GM12878 (cell line): ENCODE results near the gene RBMY1J. TPM values are rescaled to one million over a fixed set of nuclear protein-coding genes. Genes with fewer than 3 reads are reported as not detected.
"Not testable (repeated sequence)": the region's sequence is repeated elsewhere in the genome, so short reads cannot be mapped to it uniquely, and the experiment has no call there.

Source experiments
- ATAC-seq: fragments of 200-7000 bp; cut with Tn5 transposase; 3 replicates; pipeline ENCODE4 v1.9.1; 2020; ENCODE audit warnings: mild to moderate bottlenecking, moderate library complexity
- BruUV-seq: library from RNA; stranded (reverse); fragments of 400-500 nt; replicated peaks from 2 replicates; lab custom pipeline; 2021; lab: Mats Ljungman, UMichigan
- CTCF ChIA-PET: fragments of 300-600 bp; sonication (Branson Sonifier 250); formaldehyde crosslinking; extraction: SDS; loops from one replicate; lab custom pipeline; 2021; ENCODE audit warnings: inconsistent platforms; lab: Yijun Ruan, JAX
- POLR2A ChIA-PET: fragments of 350-600 bp; formaldehyde crosslinking; extraction: SDS; loops from one replicate; lab custom pipeline; 2021; ENCODE audit warnings: inconsistent platforms; lab: Charles Lee
- RAD21 ChIA-PET: fragments of 300-600 bp; sonication (Branson Sonifier 250); formaldehyde crosslinking; loops from one replicate; lab custom pipeline; 2023; ENCODE audit warnings: antibody characterized with exemption; ENCODE audit not compliant: unreplicated experiment; lab: Charles Lee
- SMC1A ChIA-PET: fragments of 300-600 bp; sonication (Branson Sonifier 250); formaldehyde crosslinking; loops from one replicate; lab custom pipeline; 2023; ENCODE audit not compliant: unreplicated experiment, uncharacterized antibody; lab: Charles Lee
- DNase-seq: peaks from one replicate; pipeline ENCODE4 v3.0.0-alpha.2; 2011; ENCODE audit warnings: low read depth, low spot score
- FAIRE-seq: peaks from 3 replicates; lab custom pipeline; 2011; peaks lifted over from hg19 to GRCh38; lab: Jason Lieb, UNC
- H2AFZ ChIP-seq: 2 replicates; pipeline ENCODE4 v1.6.0; 2011; ENCODE audit warnings: low read depth, low read length, control low read depth; ENCODE audit not compliant: control insufficient read depth
- H3K27ac ChIP-seq: 2 replicates; pipeline ENCODE4 v1.5.1; 2011; ENCODE audit warnings: control low read depth; ENCODE audit not compliant: control insufficient read depth, insufficient read depth
- H3K27me3 ChIP-seq, 2 experiments: replicated peaks in 1 of 2; 2 replicates each; pipeline versions ENCODE4 v1.6.0 to v1.6.1; 2011; ENCODE audit warnings: low read length in 1 of 2; ENCODE audit not compliant: control insufficient read depth in 2 of 2, insufficient read depth in 2 of 2
- H3K36me3 ChIP-seq, 2 experiments: 2 replicates each; pipeline ENCODE4 v1.5.1; 2011; ENCODE audit warnings: low read length in 1 of 2; ENCODE audit not compliant: control insufficient read depth in 2 of 2, insufficient read depth in 2 of 2
- H3K4me1 ChIP-seq: 2 replicates; pipeline ENCODE4 v1.6.1; 2011; ENCODE audit warnings: mild to moderate bottlenecking, low read length, moderate library complexity, mixed read lengths; ENCODE audit not compliant: control insufficient read depth, insufficient read depth
- H3K4me2 ChIP-seq: 2 replicates; pipeline ENCODE4 v1.6.0; 2011; ENCODE audit warnings: control low read depth; ENCODE audit not compliant: control insufficient read depth, insufficient read depth
- H3K4me3 ChIP-seq: fragments of 200-600 bp; sonication (generic); 2 replicates; pipeline ENCODE4 v1.5.1; 2016
- H3K79me2 ChIP-seq: 2 replicates; pipeline ENCODE4 v1.6.0; 2011; ENCODE audit warnings: low read length; ENCODE audit not compliant: control insufficient read depth, insufficient read depth
- H3K9ac ChIP-seq: 2 replicates; pipeline ENCODE4 v1.8.0; 2011; ENCODE audit warnings: low read length, control low read depth, mixed read lengths; ENCODE audit not compliant: control insufficient read depth, insufficient read depth
- H3K9me3 ChIP-seq: replicated peaks from 3 replicates; pipeline ENCODE4 v1.5.1; 2011; ENCODE audit warnings: mild to moderate bottlenecking, low read length; ENCODE audit not compliant: control insufficient read depth, insufficient read depth
- H4K20me1 ChIP-seq: 2 replicates; pipeline ENCODE4 v1.6.0; 2011; ENCODE audit not compliant: control insufficient read depth, insufficient read depth
- WGBS: methylation state at CpG from one replicate; pipeline ENCODE4 v1.1.6; 2016; ENCODE audit warnings: low lambda C conversion rate; ENCODE audit not compliant: insufficient replicate concordance, insufficient coverage; ENCODE audit errors: missing lambda C conversion rate; 5-methylcytosine and 5-hydroxymethylcytosine counted together
- in situ Hi-C: fragments of 300-500 bp; cut with MboI; formaldehyde crosslinking; loops from 9 replicates; pipeline ENCODE4 v1.14.3; 2018; ENCODE audit warnings: mixed read lengths
- intact Hi-C: fragments of 100-400 bp; cut with micrococcal nuclease; formaldehyde crosslinking; loops from one replicate; pipeline ENCODE4 v1.14.2; 2022; ENCODE audit not compliant: unreplicated experiment
- polyA plus RNA-seq, 11 experiments: library from polyadenylated mRNA; depleted of rRNA in 4 of 11; unstranded in 6 of 11; stranded (reverse) in 5 of 11; fragments of >200 nt; fragmentation: Nextera tagmentation in 4 of 11; fragmentation: Illumina TruSeq in 1 of 11; extraction: Ambion mirVana in 4 of 11; extraction: Trizol in 1 of 11; gene quantifications; 1 replicate in 1 of 11; 2 replicates in 10 of 11; pipeline versions ENCODE4 v1.2.1 to v1.2.3, GENCODE V29; 2011 to 2016; ENCODE audit warnings: inconsistent platforms in 2 of 11, missing spikeins in 2 of 11, low read depth in 1 of 11
- total RNA-seq, 4 experiments: library from RNA; depleted of rRNA in 3 of 4; stranded (reverse); fragments of >200 nt in 3 of 4; fragmentation: Illumina TruSeq in 1 of 4; extraction: Trizol in 1 of 4; gene quantifications; 2 replicates each; pipeline versions ENCODE4 v1.2.1 to v1.2.3, GENCODE V29; 2013 to 2021

RBMY1J gene
- total and polyA plus RNA-seq, 10 of the 15 experiments (the other 5 are each of a cell fraction or from before 2014, with no cell fraction given): not detected

- WGBS: no CpG with 5 or more reads among the region's 10 CpGs
- BruUV-seq, POLR2A ChIA-PET, FAIRE-seq, H3K27me3 ChIP-seq, H3K4me3 ChIP-seq, H4K20me1 ChIP-seq, H2AFZ ChIP-seq, H3K9me3 ChIP-seq, in situ Hi-C loops, DNase-seq, intact Hi-C loops, H3K4me1 ChIP-seq, H3K79me2 ChIP-seq, H3K27ac ChIP-seq, ATAC-seq, RAD21 ChIA-PET, H3K4me2 ChIP-seq, H3K9ac ChIP-seq, CTCF ChIA-PET, H3K36me3 ChIP-seq, SMC1A ChIA-PET: not testable (repeated sequence)
Observed at GRCh38 chrY:22461962-22462361, 58.8 kb downstream of the RBMY1J start.

Other genes starting within 250 kb of the RBMY1J start
- not detected in 2 replicates for gene RBMY1F, start 220.5 kb upstream of the RBMY1J start, total RNA-seq (2014; rRNA removed)
- gene RBMY1F, start 220.5 kb upstream of the RBMY1J start, total RNA-seq (2014; rRNA removed; fragmentation: Illumina TruSeq; extraction: Trizol): not detected in 2 replicates
- not detected in 2 replicates for gene RBMY1F, start 220.5 kb upstream of the RBMY1J start, total RNA-seq (2021)
- not detected in 2 replicates for gene RBMY1F, start 220.5 kb upstream of the RBMY1J start, polyA plus RNA-seq (2011; rRNA removed)
- gene RBMY1F, start 220.5 kb upstream of the RBMY1J start, polyA plus RNA-seq (2014; fragmentation: Illumina TruSeq; extraction: Trizol): not detected in 2 replicates
- not detected for gene RBMY1F, start 220.5 kb upstream of the RBMY1J start, polyA plus RNA-seq (2014; fragmentation: Nextera tagmentation; extraction: Ambion mirVana)
- gene RBMY1F, start 220.5 kb upstream of the RBMY1J start, polyA plus RNA-seq (2014; rRNA removed): not detected in 2 replicates
- gene RBMY1F, start 220.5 kb upstream of the RBMY1J start, polyA plus RNA-seq (2016; fragmentation: Nextera tagmentation; extraction: Ambion mirVana): not detected